Measurements from ENCODE around the gene LSP1. TPM values are rescaled to one million over a fixed set of nuclear protein-coding genes. Genes with fewer than 3 reads are reported as not detected.

LSP1 gene
- total and polyA plus RNA-seq, 2 of the 13 experiments (the other 11 are each of a cell fraction or from before 2014, with no cell fraction given), result 0.59 to 1.00 TPM

DNA sequence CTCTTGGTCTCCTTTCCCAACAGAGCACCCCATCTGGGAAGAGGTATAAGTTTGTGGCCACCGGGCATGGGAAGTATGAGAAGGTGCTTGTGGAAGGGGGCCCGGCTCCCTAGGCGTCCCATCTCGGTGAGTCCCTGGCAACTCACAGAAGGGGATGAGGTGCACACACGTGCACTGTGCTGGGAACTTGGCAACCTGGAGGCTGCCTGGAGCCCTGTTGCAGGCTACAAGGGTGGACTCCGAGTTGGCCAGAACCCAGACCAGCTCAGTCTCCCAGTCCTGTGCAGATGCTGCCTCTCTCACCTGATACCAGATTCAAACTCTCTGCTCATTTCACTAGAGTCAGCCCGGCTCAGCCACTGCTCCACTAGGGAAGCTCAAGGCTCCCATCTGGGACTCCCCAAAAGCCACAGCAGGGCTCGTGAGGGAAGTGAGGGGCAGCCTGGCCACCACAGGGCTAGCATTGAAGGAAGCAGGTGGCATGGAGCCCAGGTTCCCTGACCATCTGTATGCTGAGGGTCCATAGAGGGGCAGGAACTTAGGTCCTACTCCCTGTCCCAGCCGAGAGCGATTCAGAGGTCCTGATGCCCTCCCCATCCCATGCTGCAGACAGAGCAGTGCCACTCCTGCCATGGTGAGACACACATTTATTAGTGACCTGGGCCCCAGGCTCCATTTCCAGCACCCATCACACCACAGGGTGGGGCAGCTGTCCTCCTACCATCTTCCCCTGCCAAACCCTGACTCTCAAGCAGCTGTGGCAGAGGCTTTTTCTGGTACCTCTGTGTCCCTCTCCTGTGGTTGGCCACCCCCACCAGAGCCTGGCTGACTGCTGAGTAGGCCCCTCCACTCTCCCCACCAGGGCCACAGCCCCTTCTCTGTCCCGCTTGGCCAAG is 34.8 kb downstream of the LSP1 start (continued):
- TF ChIP-seq MLXIP (CRISPR knock-in tag; IDR thresholded peaks at IDR 0.05; ENCODE audit: borderline replicate concordance) (no peak), MTA3 (CRISPR knock-in tag; IDR thresholded peaks at IDR 0.05) (no peak), PHF20 (CRISPR knock-in tag; IDR thresholded peaks at IDR 0.05) (no peak), CCDC6 (CRISPR knock-in tag; IDR thresholded peaks at IDR 0.05) (no peak), MEF2D (CRISPR knock-in tag; IDR thresholded peaks at IDR 0.05) (no peak), MYC (CRISPR knock-in tag; IDR thresholded peaks at IDR 0.05; ENCODE audit: borderline replicate concordance) (no peak), HDAC2 (CRISPR knock-in tag; IDR thresholded peaks at IDR 0.05) (no peak)
- TF ChIP-seq, protein P1, sequence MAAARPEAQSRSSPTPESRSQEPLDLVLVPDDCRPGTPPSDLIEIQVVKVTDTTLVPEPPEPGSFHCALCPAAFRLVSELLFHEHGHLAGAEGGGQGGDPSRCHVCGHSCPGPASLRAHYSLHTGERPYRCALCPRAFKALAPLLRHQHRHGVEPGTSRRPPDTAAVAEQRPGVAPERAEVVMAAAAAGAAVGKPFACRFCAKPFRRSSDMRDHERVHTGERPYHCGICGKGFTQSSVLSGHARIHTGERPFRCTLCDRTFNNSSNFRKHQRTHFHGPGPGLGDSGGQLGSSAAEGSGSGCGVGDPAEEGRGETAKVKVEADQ (CRISPR knock-in tag; IDR thresholded peaks at IDR 0.05; ENCODE audit: borderline replicate concordance), result no peak
- TF ChIP-seq, protein P2, sequence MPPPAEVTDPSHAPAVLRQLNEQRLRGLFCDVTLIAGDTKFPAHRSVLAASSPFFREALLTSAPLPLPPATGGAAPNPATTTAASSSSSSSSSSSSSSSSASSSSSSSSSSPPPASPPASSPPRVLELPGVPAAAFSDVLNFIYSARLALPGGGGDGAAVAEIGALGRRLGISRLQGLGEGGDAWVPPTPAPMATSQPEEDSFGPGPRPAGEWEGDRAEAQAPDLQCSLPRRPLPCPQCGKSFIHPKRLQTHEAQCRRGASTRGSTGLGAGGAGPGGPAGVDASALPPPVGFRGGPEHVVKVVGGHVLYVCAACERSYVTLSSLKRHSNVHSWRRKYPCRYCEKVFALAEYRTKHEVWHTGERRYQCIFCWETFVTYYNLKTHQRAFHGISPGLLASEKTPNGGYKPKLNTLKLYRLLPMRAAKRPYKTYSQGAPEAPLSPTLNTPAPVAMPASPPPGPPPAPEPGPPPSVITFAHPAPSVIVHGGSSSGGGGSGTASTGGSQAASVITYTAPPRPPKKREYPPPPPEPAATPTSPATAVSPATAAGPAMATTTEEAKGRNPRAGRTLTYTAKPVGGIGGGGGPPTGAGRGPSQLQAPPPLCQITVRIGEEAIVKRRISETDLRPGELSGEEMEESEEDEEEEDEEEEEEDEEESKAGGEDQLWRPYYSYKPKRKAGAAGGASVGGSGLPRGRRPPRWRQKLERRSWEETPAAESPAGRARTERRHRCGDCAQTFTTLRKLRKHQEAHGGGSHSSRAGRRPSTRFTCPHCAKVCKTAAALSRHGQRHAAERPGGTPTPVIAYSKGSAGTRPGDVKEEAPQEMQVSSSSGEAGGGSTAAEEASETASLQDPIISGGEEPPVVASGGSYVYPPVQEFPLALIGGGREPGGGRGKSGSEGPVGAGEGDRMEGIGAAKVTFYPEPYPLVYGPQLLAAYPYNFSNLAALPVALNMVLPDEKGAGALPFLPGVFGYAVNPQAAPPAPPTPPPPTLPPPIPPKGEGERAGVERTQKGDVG (CRISPR knock-in tag; IDR thresholded peaks at IDR 0.05; ENCODE audit: borderline replicate concordance), result no peak

All from HepG2 (cell line).